ENCODE data around the gene CNNM4. TPM values are rescaled to one million over a fixed set of nuclear protein-coding genes. Genes with fewer than 3 reads are reported as not detected.

The CNNM4 gene
- total RNA-seq, 1 experiment from 2014 or later, result 5.2 TPM

- no peak for DNase-seq (ENCODE audit: low read depth)
Observed at GRCh38 chr2:96832408-96832753, 71.7 kb downstream of the CNNM4 start.

GRCh38 chr2:96832754-96833507 lies 72.2 kb downstream of the CNNM4 start:
- peak; percentile 9 for DNase-seq (ENCODE audit: low read depth)

GRCh38 chr2:96835830-96836229 lies 75.1 kb downstream of the CNNM4 start:
- no peak for DNase-seq (ENCODE audit: low read depth)

- DNase-seq (ENCODE audit: low read depth), result no peak
Observed at GRCh38 chr2:96837575-96837974, 76.9 kb downstream of the CNNM4 start.

GRCh38 chr2:96838345-96839292 lies 77.9 kb downstream of the CNNM4 start:
- no peak for DNase-seq (ENCODE audit: low read depth)

- no peak for DNase-seq (ENCODE audit: low read depth)
Observed at GRCh38 chr2:96839293-96839874, 78.7 kb downstream of the CNNM4 start.

GRCh38 chr2:96839875-96840850 lies 79.5 kb downstream of the CNNM4 start:
- no peak for DNase-seq (ENCODE audit: low read depth)

- no peak for DNase-seq (ENCODE audit: low read depth)
Observed at GRCh38 chr2:96841701-96842495, 81.2 kb downstream of the CNNM4 start.

GRCh38 chr2:96842600-96842999 lies 81.9 kb downstream of the CNNM4 start:
- peak; percentile 43 for DNase-seq (ENCODE audit: low read depth)

- no peak for DNase-seq (ENCODE audit: low read depth)
Observed at GRCh38 chr2:96843538-96844268, 83.0 kb downstream of the CNNM4 start, which contains the start of gene ANKRD23. Gene ANKRD23 (minus strand): TSS chr2:96844021. CDS start chr2:96843992, 29 bp downstream.

- DNase-seq (ENCODE audit: low read depth), result no peak
Observed at GRCh38 chr2:96844405-96844808, 83.7 kb downstream of the CNNM4 start.

- DNase-seq (ENCODE audit: low read depth), result no peak
Observed at GRCh38 chr2:96846825-96847224, 86.1 kb downstream of the CNNM4 start.

- no peak for DNase-seq (ENCODE audit: low read depth)
Observed at GRCh38 chr2:96847586-96847985, 86.9 kb downstream of the CNNM4 start.

- no peak for DNase-seq (ENCODE audit: low read depth)
Observed at GRCh38 chr2:96848264-96848663, 87.6 kb downstream of the CNNM4 start.

GRCh38 chr2:96852667-96853066 lies 92.0 kb downstream of the CNNM4 start:
- no peak for DNase-seq (ENCODE audit: low read depth)

GRCh38 chr2:96853321-96853720 lies 92.6 kb downstream of the CNNM4 start:
- no peak for DNase-seq (ENCODE audit: low read depth)

- DNase-seq (ENCODE audit: low read depth), result peak; percentile 38
Observed at GRCh38 chr2:96856776-96857666, 96.3 kb downstream of the CNNM4 start.

GRCh38 chr2:96857667-96858372 lies 97.1 kb downstream of the CNNM4 start, which contains the start of gene ANKRD39:
Gene ANKRD39 (minus strand): TSS chr2:96858016. CDS start chr2:96857987, 29 bp downstream.
- DNase-seq (ENCODE audit: low read depth), result peak; percentile 95

Measured in M059J (cell line).